SU-DHL-6 (cell line): ENCODE results near the gene TTLL11.

Experiments used
- H2AFZ ChIP-seq: fragments of 200-600 bp; sonication (generic); 2 replicates; pipeline ENCODE4 v1.6.1; 2014; ENCODE audit warnings: low read depth, mild to moderate bottlenecking, moderate library complexity, mixed read lengths, antibody characterized with exemption, low read length; ENCODE audit not compliant: severe bottlenecking
- H3F3A ChIP-seq: fragments of 200-600 bp; shearing (Covaris generic); 2 replicates; pipeline ENCODE4 v1.6.0; 2016; ENCODE audit warnings: antibody characterized with exemption, mild to moderate bottlenecking; ENCODE audit not compliant: insufficient read depth
- H3K27ac ChIP-seq: fragments of 200-600 bp; sonication (generic); 2 replicates; pipeline ENCODE4 v1.5.1; 2016; ENCODE audit warnings: low read depth, mild to moderate bottlenecking, low read length, moderate library complexity, mixed read lengths
- H3K27me3 ChIP-seq: fragments of 200-600 bp; sonication (generic), shearing (Covaris generic); 2 replicates; pipeline ENCODE4 v1.6.0; 2014; ENCODE audit warnings: mild to moderate bottlenecking, low read length
- H3K36me3 ChIP-seq: fragments of 200-600 bp; sonication (generic); 2 replicates; pipeline ENCODE4 v1.6.1; 2014; ENCODE audit warnings: mild to moderate bottlenecking, low read length, mixed read lengths
- H3K4me2 ChIP-seq: fragments of 300-600, 200-600 bp; shearing (Covaris generic), sonication (generic); 2 replicates; pipeline ENCODE4 v1.6.0; 2014; ENCODE audit warnings: low read length, low read depth, mild to moderate bottlenecking; ENCODE audit not compliant: poor library complexity, severe bottlenecking
- H3K4me3 ChIP-seq: fragments of 200-600 bp; sonication (generic); 2 replicates; pipeline ENCODE4 v1.5.1; 2014; ENCODE audit warnings: antibody characterized with exemption, low read length, mild to moderate bottlenecking, mixed read lengths; ENCODE audit not compliant: insufficient read depth, poor library complexity, severe bottlenecking
- H3K79me2 ChIP-seq: fragments of 200-600 bp; sonication (generic); 2 replicates; pipeline ENCODE4 v1.6.1; 2014; ENCODE audit warnings: mild to moderate bottlenecking, low read length, moderate library complexity; ENCODE audit not compliant: insufficient read depth
- H3K9ac ChIP-seq: fragments of 200-600 bp; sonication (generic); 2 replicates; pipeline ENCODE4 v1.7.0; 2014; ENCODE audit warnings: mild to moderate bottlenecking, low read length
- H3K9me2 ChIP-seq: fragments of 200-600 bp; sonication (generic); replicated peaks from 2 replicates; pipeline ENCODE4 v1.6.1; 2014; ENCODE audit warnings: low read length; ENCODE audit not compliant: insufficient read depth
- H3K9me3 ChIP-seq: fragments of 200-600 bp; sonication (generic); 2 replicates; pipeline ENCODE4 v1.6.1; 2014; ENCODE audit warnings: low read length, mixed read lengths; ENCODE audit not compliant: insufficient read depth
- H4K20me1 ChIP-seq: fragments of 200-600 bp; sonication (generic); 2 replicates; pipeline ENCODE4 v1.6.1; 2014; ENCODE audit warnings: low read depth, mild to moderate bottlenecking, antibody characterized with exemption, low read length, moderate library complexity, mixed read lengths
- CTCF ChIP-seq: fragments of 200-600 bp; sonication (generic); IDR thresholded peaks from one replicate; pipeline ENCODE4 v1.5.1; 2017; ENCODE audit warnings: antibody characterized with exemption, mild to moderate bottlenecking, low read length, moderate library complexity; ENCODE audit not compliant: insufficient read depth, poor library complexity, severe bottlenecking
- EZH2phosphoT487 ChIP-seq: fragments of 200-600 bp; sonication (generic), shearing (Covaris generic); conservative IDR thresholded peaks from 2 replicates; pipeline ENCODE4 v1.6.1; 2018; ENCODE audit warnings: mild to moderate bottlenecking, antibody characterized with exemption, low read length, moderate library complexity, mixed read lengths

The TTLL11 gene

DNA sequence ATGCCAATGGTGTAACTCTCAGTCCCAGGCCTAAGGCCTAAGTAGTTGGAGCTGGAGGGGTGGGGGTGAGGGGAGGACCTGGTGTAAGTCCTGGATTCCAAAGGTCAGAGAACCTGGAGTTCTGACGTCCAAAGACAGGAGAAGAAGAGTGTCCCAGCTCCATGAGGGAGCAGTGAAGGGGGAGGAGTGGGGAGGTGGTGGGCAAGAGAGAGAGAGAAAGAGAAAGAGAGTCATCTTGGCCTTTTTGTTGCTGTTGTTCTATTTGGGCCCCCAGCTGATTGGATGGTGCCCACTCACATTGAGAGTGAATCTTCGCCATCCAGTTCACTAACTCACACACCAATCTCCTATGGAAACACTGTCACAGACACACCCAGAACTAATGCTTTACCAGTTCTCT, 242.7 kb downstream of the TTLL11 start:
- Histone ChIP-seq H3F3A (no peaks in the 10 kb centered on the region), H3K4me3 (no peak overlapping the region), H3K9ac (no peak overlapping the region), H4K20me1 (no peaks in the 10 kb centered on the region), H3K79me2 (no peaks in the 10 kb centered on the region), H3K9me3 (peaks cover 5% of the 10 kb centered on the region; the same call in 1 of the 2 replicates), H3K27ac (no peak overlapping the region), H2AFZ (no peak overlapping the region), H3K36me3 (no peaks in the 10 kb centered on the region), H3K4me2 (no peak overlapping the region), H3K9me2 (no peaks in the 10 kb centered on the region), H3K27me3 (no peaks in the 10 kb centered on the region)
- no peak for TF ChIP-seq EZH2phosphoT487
- TF ChIP-seq CTCF = no peak

DNA sequence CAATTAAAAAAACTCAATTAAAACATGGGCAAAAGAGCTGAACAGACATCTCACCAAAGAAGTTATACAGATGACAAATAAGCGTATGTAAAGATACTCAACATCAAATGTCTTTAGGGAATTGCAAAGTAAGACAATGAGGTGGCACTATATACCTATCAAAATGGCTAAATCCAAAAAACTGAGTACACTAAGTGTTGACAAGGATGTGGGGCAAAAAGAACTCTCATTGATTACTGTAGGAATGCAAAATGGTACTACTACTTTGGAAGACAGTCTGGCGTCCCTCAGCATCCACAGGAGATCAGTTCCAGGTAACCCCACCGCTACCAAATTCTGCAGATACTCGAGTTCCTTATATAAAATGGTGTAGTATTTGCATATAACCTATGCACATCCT, 243.6 kb downstream of the TTLL11 start:
- Histone ChIP-seq H3K9ac (no peak overlapping the region), H3K4me2 (no peak overlapping the region), H3K4me3 (no peak overlapping the region), H2AFZ (no peak overlapping the region), H3K36me3 (no peaks in the 10 kb centered on the region), H4K20me1 (no peaks in the 10 kb centered on the region), H3K27me3 (no peaks in the 10 kb centered on the region), H3K27ac (no peak overlapping the region), H3K9me3 (peaks cover 5% of the 10 kb centered on the region; the same call in 1 of the 2 replicates), H3K9me2 (no peaks in the 10 kb centered on the region), H3K79me2 (no peaks in the 10 kb centered on the region), H3F3A (no peaks in the 10 kb centered on the region)
- TF ChIP-seq EZH2phosphoT487 (no peak), CTCF (no peak)

DNA sequence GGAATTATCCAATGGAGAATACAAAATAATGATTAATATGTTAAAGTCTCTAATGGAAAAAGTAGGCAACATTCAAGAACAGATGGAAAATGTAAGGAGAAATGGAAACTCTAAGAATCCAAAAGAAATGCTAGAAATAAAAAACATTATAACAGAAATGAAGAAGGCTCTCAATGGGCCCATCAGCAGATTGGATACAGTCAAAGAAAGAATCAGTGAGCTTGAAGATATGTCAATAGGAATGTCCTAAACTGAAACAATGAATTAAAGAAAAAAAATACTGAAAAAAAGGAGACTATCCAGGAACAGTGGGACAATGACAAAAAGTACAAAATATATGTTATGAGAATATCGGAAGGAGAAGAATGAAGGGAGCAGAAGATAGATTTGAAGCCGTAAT, 248.5 kb downstream of the TTLL11 start:
- H3K36me3 ChIP-seq = no peaks in the 10 kb centered on the region
- H3K27me3 ChIP-seq = no peaks in the 10 kb centered on the region
- no peak overlapping the region for H3K4me3 ChIP-seq
- H3K79me2 ChIP-seq = no peaks in the 10 kb centered on the region
- no peaks in the 10 kb centered on the region for H4K20me1 ChIP-seq
- peaks cover 5% of the 10 kb centered on the region; the same call in 1 of the 2 replicates for H3K9me3 ChIP-seq
- no peak for TF ChIP-seq CTCF
- no peak for TF ChIP-seq EZH2phosphoT487
- H3K4me2 ChIP-seq = no peak overlapping the region
- no peak overlapping the region for H3K9ac ChIP-seq
- no peak overlapping the region for H3K27ac ChIP-seq
- H2AFZ ChIP-seq = no peak overlapping the region
- no peaks in the 10 kb centered on the region for H3F3A ChIP-seq
- H3K9me2 ChIP-seq = no peaks in the 10 kb centered on the region

- Histone ChIP-seq H3K36me3 (no peaks in the 10 kb centered on the region), H3F3A (no peaks in the 10 kb centered on the region), H2AFZ (no peak overlapping the region), H3K27ac (no peak overlapping the region), H3K4me2 (no peak overlapping the region), H3K9me2 (no peaks in the 10 kb centered on the region), H3K9ac (no peak overlapping the region), H3K4me3 (no peak overlapping the region), H3K79me2 (no peaks in the 10 kb centered on the region), H3K9me3 (peaks cover 5% of the 10 kb centered on the region; the same call in 1 of the 2 replicates), H4K20me1 (no peaks in the 10 kb centered on the region), H3K27me3 (no peaks in the 10 kb centered on the region)
- no peak for TF ChIP-seq EZH2phosphoT487
- TF ChIP-seq CTCF = no peak
Measured at GRCh38 chr9:121844098-121844497, 249.0 kb downstream of the TTLL11 start.
